GM21381 (cell line): Measurements from ENCODE around the gene KLF13.
A peak's percentile ranks its signal among the peaks of the same experiment; 100 is the strongest.

Experiments used
- ATAC-seq: cut with Tn5 transposase; IDR thresholded peaks from one replicate; pipeline ENCODE4 v1.9.1; 2021; ENCODE audit warnings: mild to moderate bottlenecking, moderate library complexity; ENCODE audit not compliant: unreplicated experiment

The KLF13 gene

GRCh38 chr15:31314380-31314779 lies 12.3 kb upstream of the KLF13 start:
- ATAC-seq = no peak

GRCh38 chr15:31316135-31316795 lies 10.4 kb upstream of the KLF13 start:
- no peak for ATAC-seq

GRCh38 chr15:31317017-31317416 lies 9.6 kb upstream of the KLF13 start:
- no peak for ATAC-seq

GRCh38 chr15:31317421-31318327 lies 9.0 kb upstream of the KLF13 start:
- ATAC-seq = no peak

GRCh38 chr15:31318429-31318828 lies 8.2 kb upstream of the KLF13 start:
- no peak for ATAC-seq

GRCh38 chr15:31320022-31320421 lies 6.6 kb upstream of the KLF13 start:
- no peak for ATAC-seq

GRCh38 chr15:31321418-31321817 lies 5.2 kb upstream of the KLF13 start:
- no peak for ATAC-seq

GRCh38 chr15:31322504-31322903 lies 4.1 kb upstream of the KLF13 start:
- no peak for ATAC-seq

- no peak for ATAC-seq
These were observed 3.0 kb upstream of the KLF13 start for GRCh38 chr15:31323627-31324026.

- ATAC-seq = no peak
These were observed 2.4 kb upstream of the KLF13 start for GRCh38 chr15:31324186-31324585.

- ATAC-seq = no peak
These were observed 1.6 kb upstream of the KLF13 start for GRCh38 chr15:31324806-31325594.

GRCh38 chr15:31325595-31326155 lies 960 bp upstream of the KLF13 start:
- peak; percentile 8 for ATAC-seq

- ATAC-seq = peak; percentile 18
These were observed 437 bp downstream of the KLF13 start for GRCh38 chr15:31326875-31327668.

GRCh38 chr15:31327669-31328427 lies 1.2 kb downstream of the KLF13 start:
- ATAC-seq = no peak

GRCh38 chr15:31328428-31328968 lies 1.9 kb downstream of the KLF13 start:
- no peak for ATAC-seq

GRCh38 chr15:31328969-31329639 lies 2.5 kb downstream of the KLF13 start:
- ATAC-seq = no peak

- ATAC-seq = no peak
These were observed 3.0 kb downstream of the KLF13 start for GRCh38 chr15:31329640-31330010.

GRCh38 chr15:31330111-31330785 lies 3.6 kb downstream of the KLF13 start:
- ATAC-seq = no peak
